CD4-positive, alpha-beta T cell treated with Interleukin-4 for 1 hour (primary cell): Measurements from ENCODE around the gene CYP19A1.
A peak's percentile ranks its signal among the peaks of the same experiment; 100 is the strongest.

ENCODE experiments used
- DNase-seq, 2 donors: peaks; one replicate each; pipeline ENCODE4 v3.0.0-alpha.2; 2020 to 2022

The CYP19A1 gene

GRCh38 chr15:51338496-51338895, at the start of gene CYP19A1:
Gene CYP19A1 (minus strand): TSS chr15:51338596. CDS start chr15:51242912, 95,684 bp downstream.
- no peak for DNase-seq

- DNase-seq, result no peak
Observed at GRCh38 chr15:51387699-51388041, 49.3 kb upstream of the CYP19A1 start.

- no peak for DNase-seq
Observed at GRCh38 chr15:51386960-51387698, 48.7 kb upstream of the CYP19A1 start.

GRCh38 chr15:51386486-51386885, 48.1 kb upstream of the CYP19A1 start:
- DNase-seq, result no peak

GRCh38 chr15:51386029-51386428, 47.6 kb upstream of the CYP19A1 start:
- DNase-seq, result no peak

GRCh38 chr15:51382787-51383186, 44.4 kb upstream of the CYP19A1 start:
- DNase-seq, result no peak

GRCh38 chr15:51380999-51381806, 42.8 kb upstream of the CYP19A1 start:
- DNase-seq, result peak; percentile 5 to 54

- no peak for DNase-seq
Observed at GRCh38 chr15:51379390-51379789, 41.0 kb upstream of the CYP19A1 start.

- no peak for DNase-seq
Observed at GRCh38 chr15:51378406-51378805, 40.0 kb upstream of the CYP19A1 start.

- no peak for DNase-seq
Observed at GRCh38 chr15:51377038-51377786, 38.8 kb upstream of the CYP19A1 start.

GRCh38 chr15:51375966-51376640, 37.7 kb upstream of the CYP19A1 start:
- DNase-seq, result no peak

GRCh38 chr15:51374131-51374530, 35.7 kb upstream of the CYP19A1 start:
- DNase-seq, result no peak

GRCh38 chr15:51371266-51371665, 32.9 kb upstream of the CYP19A1 start:
- DNase-seq, result no peak

- no peak for DNase-seq
Observed at GRCh38 chr15:51369451-51369761, 31.0 kb upstream of the CYP19A1 start.

- no peak for DNase-seq
Observed at GRCh38 chr15:51368751-51369450, 30.5 kb upstream of the CYP19A1 start.

- no peak for DNase-seq
Observed at GRCh38 chr15:51368307-51368706, 29.9 kb upstream of the CYP19A1 start.

- DNase-seq, result no peak
Observed at GRCh38 chr15:51367322-51367976, 29.1 kb upstream of the CYP19A1 start.

- DNase-seq, result no peak
Observed at GRCh38 chr15:51366920-51367319, 28.5 kb upstream of the CYP19A1 start.

GRCh38 chr15:51366071-51366470, 27.7 kb upstream of the CYP19A1 start:
- no peak for DNase-seq

- no peak for DNase-seq
Observed at GRCh38 chr15:51365417-51365816, 27.0 kb upstream of the CYP19A1 start.

- no peak for DNase-seq
Observed at GRCh38 chr15:51363383-51363782, 25.0 kb upstream of the CYP19A1 start.

GRCh38 chr15:51359981-51360380, 21.6 kb upstream of the CYP19A1 start:
- no peak for DNase-seq
